CD4-positive, alpha-beta T cell treated with Interleukin-17A for 4 hours (primary cell): ENCODE data around the gene GNB2.
"Not testable (repeated sequence)": the region's sequence is repeated elsewhere in the genome, so short reads cannot be mapped to it uniquely, and the experiment has no call there.

Experiments
- DNase-seq: peaks from one replicate; pipeline ENCODE4 v3.0.0-alpha.2; 2020; ENCODE audit warnings: mixed read lengths

GNB2 gene

GRCh38 chr7:100699018-100699417 lies 25.5 kb downstream of the GNB2 start:
- DNase-seq: no peak

GRCh38 chr7:100701089-100701488 lies 27.5 kb downstream of the GNB2 start:
- DNase-seq: not testable (repeated sequence)

DNA sequence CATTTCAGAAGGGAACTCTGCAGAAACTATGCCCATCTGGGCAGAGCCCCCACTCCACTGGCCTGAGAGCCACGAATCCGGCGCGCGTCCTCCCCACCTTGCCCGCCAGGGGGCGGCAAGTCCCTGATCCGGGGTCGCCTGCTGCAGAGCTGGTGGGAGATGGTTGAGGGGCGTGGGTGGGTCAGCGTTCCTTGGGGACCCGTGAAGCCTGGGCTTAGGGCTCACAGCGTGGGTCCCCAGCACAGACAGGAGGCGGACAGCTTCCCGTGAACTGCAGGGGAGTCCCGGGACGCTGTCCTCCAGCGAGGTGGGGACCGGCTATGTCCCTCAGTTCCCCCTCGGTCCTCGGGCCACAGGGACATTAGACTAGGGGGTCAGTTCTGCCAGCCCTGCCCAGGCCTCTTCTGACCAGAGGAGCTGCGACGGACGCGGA lies 31.8 kb downstream of the GNB2 start:
- DNase-seq: peak; percentile 82

DNA sequence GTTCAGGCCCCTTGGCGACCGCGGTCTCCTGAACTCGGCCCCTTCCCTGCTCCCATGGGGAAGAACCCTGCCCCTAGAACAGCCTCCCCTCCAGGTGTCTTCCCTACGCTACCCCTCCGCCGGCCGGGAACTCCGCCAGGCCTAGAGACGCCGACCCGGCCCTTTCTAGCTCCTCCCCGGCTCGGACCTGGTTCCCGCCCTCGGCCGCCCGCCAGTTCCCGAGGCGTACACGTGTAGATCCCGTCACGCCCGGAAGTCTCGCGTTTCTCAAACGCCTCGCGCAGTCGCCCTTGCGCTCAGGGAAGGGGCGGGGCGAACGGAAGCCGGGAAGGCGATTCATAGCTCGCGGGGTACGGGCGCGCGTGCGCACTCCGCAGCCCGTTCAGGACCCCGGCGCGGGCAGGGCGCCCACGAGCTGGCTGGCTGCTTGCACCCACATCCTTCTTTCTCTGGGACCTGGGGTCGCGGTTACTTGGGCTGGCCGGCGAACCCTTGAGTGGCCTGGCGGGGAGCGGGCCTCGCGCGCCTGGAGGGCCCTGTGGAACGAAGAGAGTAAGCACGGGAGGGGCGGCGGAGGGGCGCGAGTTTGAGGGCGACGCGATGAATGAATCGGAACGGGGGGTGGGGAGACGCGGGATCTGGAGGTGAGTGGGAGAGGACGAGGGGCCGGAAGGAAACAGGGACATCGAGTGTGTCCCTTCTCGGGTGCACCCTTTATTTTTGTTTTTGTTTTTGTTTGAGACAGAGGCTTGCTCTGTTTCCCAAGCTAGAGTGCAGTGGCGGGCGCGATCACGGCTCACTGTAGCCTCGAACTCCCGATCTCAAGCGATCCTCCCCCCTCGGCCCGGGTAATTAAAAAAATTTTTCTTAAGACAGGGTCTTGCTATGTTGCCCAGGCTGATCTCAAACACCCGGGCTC lies 32.5 kb downstream of the GNB2 start, which contains the start of gene POP7:
POP7 (plus strand) TSS at position 369 of the 919 bp plus-strand sequence. CDS start 710 bp downstream, outside the sequence.
- peak; percentile 99 for DNase-seq

- no peak for DNase-seq
Measured at GRCh38 chr7:100706672-100707311, 33.3 kb downstream of the GNB2 start.

DNA sequence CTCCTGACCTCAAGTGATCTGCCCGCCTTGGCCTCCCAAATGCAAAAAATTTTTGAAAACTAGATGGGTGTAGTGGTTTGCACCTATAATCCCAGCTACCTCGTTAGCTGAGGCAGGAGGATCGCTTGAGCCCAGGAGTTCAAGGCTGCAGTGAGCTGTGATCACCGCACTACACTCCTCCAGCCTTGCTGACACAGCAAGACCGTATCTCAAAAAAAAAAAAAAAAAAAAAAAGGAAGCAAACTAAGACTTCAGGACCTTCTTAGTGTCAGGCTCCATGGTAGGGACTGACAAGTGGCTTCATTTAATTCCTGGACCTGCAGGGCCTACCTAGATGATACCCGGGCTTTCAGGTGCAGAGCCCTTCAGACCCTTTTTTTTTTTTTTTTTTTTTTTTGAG lies 34.9 kb downstream of the GNB2 start:
- no peak for DNase-seq

GRCh38 chr7:100710452-100710851 lies 36.9 kb downstream of the GNB2 start:
- no peak for DNase-seq

- no peak for DNase-seq
Measured at GRCh38 chr7:100711369-100711768, 37.8 kb downstream of the GNB2 start.

DNA sequence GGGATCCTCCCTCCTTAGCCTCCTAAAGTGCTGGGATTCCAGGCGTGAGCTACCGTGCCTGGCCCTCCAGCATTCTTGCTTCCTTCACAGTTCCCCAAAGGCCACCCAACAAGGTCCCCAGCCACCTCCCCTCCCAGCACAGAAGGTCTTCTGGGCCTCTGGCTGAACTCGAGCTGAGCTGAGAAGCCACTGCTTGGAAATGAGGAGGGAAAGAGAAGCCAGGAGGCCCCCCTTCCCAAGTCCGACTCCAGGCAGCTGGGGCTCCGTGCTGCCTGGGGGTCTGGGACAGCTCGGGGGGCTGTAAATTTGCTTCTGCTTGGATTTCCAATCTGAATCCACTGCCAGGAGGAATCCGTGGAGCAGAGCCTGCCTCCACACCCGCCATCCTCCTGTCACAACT lies 41.2 kb downstream of the GNB2 start:
- no peak for DNase-seq

DNA sequence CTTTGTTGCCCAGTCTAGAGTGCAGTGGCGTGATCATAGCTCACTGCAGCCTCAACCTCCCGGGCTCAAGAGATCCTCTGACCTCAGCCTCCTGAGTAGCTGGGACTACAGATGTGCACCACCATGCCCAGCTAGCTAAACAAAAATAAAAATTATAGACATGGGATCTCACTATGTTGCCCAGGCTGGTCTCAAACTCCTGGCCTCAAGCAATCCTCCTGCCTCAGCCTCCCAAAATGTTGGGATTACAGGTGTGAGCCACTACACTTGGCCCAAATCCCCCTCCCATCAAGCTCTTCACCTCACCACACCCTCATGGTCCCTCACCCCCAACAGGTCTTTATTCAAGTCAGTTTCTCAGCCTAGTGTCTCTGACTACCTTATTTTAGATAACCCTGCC lies 43.5 kb downstream of the GNB2 start:
- DNase-seq: not testable (repeated sequence)

- DNase-seq: no peak
Measured at GRCh38 chr7:100719523-100720278, 46.2 kb downstream of the GNB2 start.

- DNase-seq: no peak
Measured at GRCh38 chr7:100720279-100720670, 46.7 kb downstream of the GNB2 start, which contains the start of gene EPO. Gene EPO (plus strand): TSS chr7:100720468. CDS start chr7:100720981, 513 bp downstream.

DNA sequence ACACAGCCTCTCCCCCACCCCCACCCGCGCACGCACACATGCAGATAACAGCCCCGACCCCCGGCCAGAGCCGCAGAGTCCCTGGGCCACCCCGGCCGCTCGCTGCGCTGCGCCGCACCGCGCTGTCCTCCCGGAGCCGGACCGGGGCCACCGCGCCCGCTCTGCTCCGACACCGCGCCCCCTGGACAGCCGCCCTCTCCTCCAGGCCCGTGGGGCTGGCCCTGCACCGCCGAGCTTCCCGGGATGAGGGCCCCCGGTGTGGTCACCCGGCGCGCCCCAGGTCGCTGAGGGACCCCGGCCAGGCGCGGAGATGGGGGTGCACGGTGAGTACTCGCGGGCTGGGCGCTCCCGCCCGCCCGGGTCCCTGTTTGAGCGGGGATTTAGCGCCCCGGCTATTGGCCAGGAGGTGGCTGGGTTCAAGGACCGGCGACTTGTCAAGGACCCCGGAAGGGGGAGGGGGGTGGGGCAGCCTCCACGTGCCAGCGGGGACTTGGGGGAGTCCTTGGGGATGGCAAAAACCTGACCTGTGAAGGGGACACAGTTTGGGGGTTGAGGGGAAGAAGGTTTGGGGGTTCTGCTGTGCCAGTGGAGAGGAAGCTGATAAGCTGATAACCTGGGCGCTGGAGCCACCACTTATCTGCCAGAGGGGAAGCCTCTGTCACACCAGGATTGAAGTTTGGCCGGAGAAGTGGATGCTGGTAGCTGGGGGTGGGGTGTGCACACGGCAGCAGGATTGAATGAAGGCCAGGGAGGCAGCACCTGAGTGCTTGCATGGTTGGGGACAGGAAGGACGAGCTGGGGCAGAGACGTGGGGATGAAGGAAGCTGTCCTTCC lies 47.3 kb downstream of the GNB2 start:
- DNase-seq: no peak

- DNase-seq: no peak
Measured at GRCh38 chr7:100721505-100721812, 47.9 kb downstream of the GNB2 start.

DNA sequence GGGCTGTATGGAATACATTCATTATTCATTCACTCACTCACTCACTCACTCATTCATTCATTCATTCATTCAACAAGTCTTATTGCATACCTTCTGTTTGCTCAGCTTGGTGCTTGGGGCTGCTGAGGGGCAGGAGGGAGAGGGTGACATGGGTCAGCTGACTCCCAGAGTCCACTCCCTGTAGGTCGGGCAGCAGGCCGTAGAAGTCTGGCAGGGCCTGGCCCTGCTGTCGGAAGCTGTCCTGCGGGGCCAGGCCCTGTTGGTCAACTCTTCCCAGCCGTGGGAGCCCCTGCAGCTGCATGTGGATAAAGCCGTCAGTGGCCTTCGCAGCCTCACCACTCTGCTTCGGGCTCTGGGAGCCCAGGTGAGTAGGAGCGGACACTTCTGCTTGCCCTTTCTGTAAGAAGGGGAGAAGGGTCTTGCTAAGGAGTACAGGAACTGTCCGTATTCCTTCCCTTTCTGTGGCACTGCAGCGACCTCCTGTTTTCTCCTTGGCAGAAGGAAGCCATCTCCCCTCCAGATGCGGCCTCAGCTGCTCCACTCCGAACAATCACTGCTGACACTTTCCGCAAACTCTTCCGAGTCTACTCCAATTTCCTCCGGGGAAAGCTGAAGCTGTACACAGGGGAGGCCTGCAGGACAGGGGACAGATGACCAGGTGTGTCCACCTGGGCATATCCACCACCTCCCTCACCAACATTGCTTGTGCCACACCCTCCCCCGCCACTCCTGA lies 49.1 kb downstream of the GNB2 start:
- no peak for DNase-seq

DNA sequence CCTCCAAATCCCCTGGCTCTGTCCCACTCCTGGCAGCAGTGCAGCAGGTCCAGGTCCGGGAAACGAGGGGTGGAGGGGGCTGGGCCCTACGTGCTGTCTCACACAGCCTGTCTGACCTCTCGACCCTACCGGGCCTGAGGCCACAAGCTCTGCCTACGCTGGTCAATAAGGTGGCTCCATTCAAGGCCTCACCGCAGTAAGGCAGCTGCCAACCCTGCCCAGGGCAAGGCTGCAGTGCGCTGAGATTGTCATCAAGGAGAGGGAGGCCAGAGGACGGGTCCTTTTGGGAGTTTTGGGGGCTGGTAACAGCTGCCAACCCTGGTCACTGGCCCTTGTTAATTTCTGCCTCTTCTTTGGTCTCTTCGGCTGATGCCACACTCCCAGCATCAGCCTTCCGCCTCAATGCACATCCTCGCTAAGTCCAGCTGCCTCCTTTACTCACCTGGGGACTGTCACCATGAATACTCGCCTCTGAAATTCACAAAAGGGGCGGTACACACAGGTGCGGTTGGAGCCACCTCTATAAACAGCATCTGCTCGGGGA lies 50.3 kb downstream of the GNB2 start:
- DNase-seq: no peak

- DNase-seq: not testable (repeated sequence)
Measured at GRCh38 chr7:100724364-100724763, 50.8 kb downstream of the GNB2 start.

GRCh38 chr7:100726996-100727761 lies 53.6 kb downstream of the GNB2 start:
- DNase-seq: no peak

DNA sequence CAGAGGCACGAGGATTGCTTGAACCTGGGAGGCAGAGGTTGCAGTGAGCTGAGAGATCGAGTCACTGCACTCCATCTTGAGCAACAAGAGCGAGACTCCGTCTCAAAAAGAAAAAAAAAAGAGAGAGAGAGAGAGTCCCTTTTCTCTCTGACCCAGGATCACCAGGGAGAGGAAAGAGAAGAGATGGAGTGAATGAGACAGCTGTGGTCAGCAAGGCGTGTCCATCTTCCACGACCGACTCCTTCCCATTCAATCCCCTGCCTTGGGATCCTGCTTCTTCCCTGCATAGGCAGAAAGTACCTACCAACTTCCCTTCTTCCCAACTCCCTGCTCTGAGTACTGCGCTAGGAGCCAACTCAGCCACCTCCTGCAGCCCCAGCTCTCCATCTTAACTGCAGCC lies 54.7 kb downstream of the GNB2 start:
- DNase-seq: no peak
